ENCODE data around the gene METTL15.

DNA sequence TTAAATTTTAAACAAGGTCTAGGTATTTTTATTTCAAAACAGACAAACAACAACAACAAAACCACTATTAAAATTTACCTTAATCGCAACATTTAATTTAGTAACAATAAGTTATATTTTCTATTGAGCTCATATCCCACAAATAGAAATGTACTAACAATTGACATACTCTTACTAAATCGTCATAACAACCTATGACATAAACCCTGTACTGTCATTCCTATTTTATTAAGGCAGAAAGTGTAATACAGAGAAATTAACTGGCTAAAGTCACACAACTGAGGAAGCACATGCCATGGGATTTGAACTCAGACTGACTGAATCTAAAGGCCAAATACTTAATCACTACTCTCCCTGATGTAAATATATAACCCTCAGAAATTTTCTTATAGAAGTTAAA lies 3.2 kb upstream of the METTL15 start:
- TF ChIP-seq, protein P1, sequence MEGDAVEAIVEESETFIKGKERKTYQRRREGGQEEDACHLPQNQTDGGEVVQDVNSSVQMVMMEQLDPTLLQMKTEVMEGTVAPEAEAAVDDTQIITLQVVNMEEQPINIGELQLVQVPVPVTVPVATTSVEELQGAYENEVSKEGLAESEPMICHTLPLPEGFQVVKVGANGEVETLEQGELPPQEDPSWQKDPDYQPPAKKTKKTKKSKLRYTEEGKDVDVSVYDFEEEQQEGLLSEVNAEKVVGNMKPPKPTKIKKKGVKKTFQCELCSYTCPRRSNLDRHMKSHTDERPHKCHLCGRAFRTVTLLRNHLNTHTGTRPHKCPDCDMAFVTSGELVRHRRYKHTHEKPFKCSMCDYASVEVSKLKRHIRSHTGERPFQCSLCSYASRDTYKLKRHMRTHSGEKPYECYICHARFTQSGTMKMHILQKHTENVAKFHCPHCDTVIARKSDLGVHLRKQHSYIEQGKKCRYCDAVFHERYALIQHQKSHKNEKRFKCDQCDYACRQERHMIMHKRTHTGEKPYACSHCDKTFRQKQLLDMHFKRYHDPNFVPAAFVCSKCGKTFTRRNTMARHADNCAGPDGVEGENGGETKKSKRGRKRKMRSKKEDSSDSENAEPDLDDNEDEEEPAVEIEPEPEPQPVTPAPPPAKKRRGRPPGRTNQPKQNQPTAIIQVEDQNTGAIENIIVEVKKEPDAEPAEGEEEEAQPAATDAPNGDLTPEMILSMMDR (conservative IDR thresholded peaks at IDR 0.05 in 1 of 2, IDR thresholded peaks at IDR 0.05 in 1 of 2; ENCODE audit: extremely low read depth in 1 of 2, insufficient read depth in 1 of 2, low read depth in 1 of 2, low read length in 2 of 2) = no peak
- TF ChIP-seq EZH2 (IDR thresholded peaks at IDR 0.05; ENCODE audit: borderline replicate concordance, low read length) = no peak
